Heart right ventricle (tissue), 16 donors: ENCODE measurements around the gene DNHD1. TPM values are rescaled to one million over a fixed set of nuclear protein-coding genes. Genes with fewer than 3 reads are reported as not detected.

Experiments
- ATAC-seq, 8 donors: fragments of 200-7000 bp; cut with Tn5 transposase; one replicate each; pipeline ENCODE4 v1.9.1; 2020; ENCODE audit warnings: mild to moderate bottlenecking in 8 of 8, moderate library complexity in 8 of 8, moderate number of reproducible peaks in 1 of 8
- DNase-seq, 2 donors: peaks; one replicate each; pipeline ENCODE4 v3.0.0-alpha.2; 2020
- H3K27ac ChIP-seq, 10 donors: fragments of 200-600 bp; sonication (generic) in 2 of 10; one replicate each; pipeline versions ENCODE4 v1.5.0 to v1.8.0; 2020 to 2022; ENCODE audit warnings: mild to moderate bottlenecking in 3 of 10
- H3K27me3 ChIP-seq, 7 donors: fragments of 200-600 bp; one replicate each; pipeline ENCODE4 v1.8.0; 2021 to 2022; ENCODE audit warnings: mild to moderate bottlenecking in 2 of 7
- H3K36me3 ChIP-seq, 9 donors: fragments of 200-600 bp; sonication (generic) in 1 of 9; one replicate each; pipeline versions ENCODE4 v1.5.0 to v1.8.0; 2020 to 2022; ENCODE audit warnings: mild to moderate bottlenecking in 2 of 9
- H3K4me1 ChIP-seq, 9 donors: fragments of 200-600 bp; sonication (generic) in 1 of 9; one replicate each; pipeline versions ENCODE4 v1.5.0 to v1.8.0; 2020 to 2022; ENCODE audit warnings: mild to moderate bottlenecking in 4 of 9
- H3K4me3 ChIP-seq, 10 donors: fragments of 200-600 bp; sonication (generic) in 2 of 10; one replicate each; pipeline versions ENCODE4 v1.5.0 to v1.8.0; 2020 to 2022; ENCODE audit warnings: mild to moderate bottlenecking in 7 of 10, moderate library complexity in 2 of 10
- H3K9me3 ChIP-seq, 11 donors: fragments of 200-600 bp in 10 of 11; sonication (generic) in 2 of 11; one replicate each; pipeline versions ENCODE4 v1.5.0 to v1.8.0; 2013 to 2022; ENCODE audit warnings: mild to moderate bottlenecking in 2 of 11, control low read depth in 1 of 11, moderate library complexity in 1 of 11
- WGBS, 2 donors: extraction: QIAGEN DNeasy Blood & Tissue Kit; methylation state at CpG; one replicate each; pipeline ENCODE4 v1.1.7; 2013; ENCODE audit warnings: inconsistent platforms in 1 of 2; 5-methylcytosine and 5-hydroxymethylcytosine counted together
- intact Hi-C, 10 donors: fragments of 100-400 bp; cut with DNase I; formaldehyde crosslinking; loops; one replicate each; pipeline versions ENCODE4 v1.11.1 to v1.14.2; 2022
- polyA plus RNA-seq, 2 donors: library from polyadenylated mRNA; stranded (reverse); fragments of 200-250 nt; gene quantifications; one replicate each; pipeline ENCODE4 v1.2.3, GENCODE V29; 2013
- total RNA-seq, 10 donors: library from RNA; stranded (reverse); fragmentation: NEBNext Ultra II Directional in 3 of 10; extraction: Animal tissue kit (Norgen Biotek cat#: 25700) in 3 of 10; gene quantifications; one replicate each; pipeline versions ENCODE4 v1.2.1 to v1.2.4, GENCODE V29; 2021 to 2023
- TF ChIP-seq, protein P1 (sequence below), 9 donors: fragments of 200-600 bp; sonication (generic) in 2 of 9; IDR thresholded peaks; one replicate each; pipeline versions ENCODE4 v1.5.0 to v1.8.0; 2021 to 2022; ENCODE audit warnings: antibody characterized with exemption in 9 of 9, mild to moderate bottlenecking in 5 of 9, moderate library complexity in 1 of 9
- donor health status: Arrhythmogenic right ventricular cardiomyopathy.
- donor health status: ischemic (EF 13 %, LVEDD 7.1; RV severe dilation, severe dysfunction).
- donor health status: healthy with polysubstance abuse.
- donor health status: DM: no; HTN: yes; CAD: no.
- donor health status: DM: no; HTN: no; CAD: no.
- donor health status: ischemic (EF 25% LVEDD 6.9; RV normal size, moderate dysfunction).
- donor health status: ischemic (EF 25% LVEDD 5.7; RV mildly dilated, moderate dysfunction).
- donor health status: healthy.
- donor health status: DM: yes; HTN: yes; CAD: no.
- donor health status: Ischemic cardiomyopathy.
- donor health status: ischemic (EF 35%, LVEDD 5.7; RV mildly dilated, moderate dysfunction).
- donor health status: nonischemic (EF 11% LVEDD 7.7; RV severe dilation, severe dysfunction).
- donor health status: DM: yes; HTN: yes; CAD: no.
- donor health status: PGD.
- donor health status: ischemic (EF 29% LVEDD 5.4; RV normal size, mild dysfunction).
- donor health status: nonischemic (EF 23%, LVEDD 6.1; RV moderate dilation, normal function).

The DNHD1 gene
- total and polyA plus RNA-seq, 12 donors = 1.7 to 13.8 (median 6.5) TPM

DNA sequence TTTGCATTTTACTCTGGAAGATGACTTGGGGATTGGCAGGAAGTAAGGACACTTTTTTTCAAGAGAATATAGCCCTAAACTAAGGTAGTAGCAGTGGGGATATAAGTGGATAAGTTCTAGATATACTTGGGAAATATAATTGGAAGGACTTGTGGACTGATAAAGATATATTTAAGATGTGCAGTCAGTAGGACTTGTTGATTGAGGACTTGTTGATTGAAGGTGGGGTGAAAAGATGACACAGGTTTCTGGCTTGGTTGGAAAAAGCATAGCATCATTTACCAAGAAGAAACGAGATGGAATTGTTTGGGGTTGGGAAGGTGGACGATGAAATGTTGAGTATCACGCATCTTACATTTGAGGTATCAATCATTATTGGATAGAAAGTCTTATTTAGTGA is 116.4 kb downstream of the DNHD1 start:
- TF ChIP-seq, protein P1, sequence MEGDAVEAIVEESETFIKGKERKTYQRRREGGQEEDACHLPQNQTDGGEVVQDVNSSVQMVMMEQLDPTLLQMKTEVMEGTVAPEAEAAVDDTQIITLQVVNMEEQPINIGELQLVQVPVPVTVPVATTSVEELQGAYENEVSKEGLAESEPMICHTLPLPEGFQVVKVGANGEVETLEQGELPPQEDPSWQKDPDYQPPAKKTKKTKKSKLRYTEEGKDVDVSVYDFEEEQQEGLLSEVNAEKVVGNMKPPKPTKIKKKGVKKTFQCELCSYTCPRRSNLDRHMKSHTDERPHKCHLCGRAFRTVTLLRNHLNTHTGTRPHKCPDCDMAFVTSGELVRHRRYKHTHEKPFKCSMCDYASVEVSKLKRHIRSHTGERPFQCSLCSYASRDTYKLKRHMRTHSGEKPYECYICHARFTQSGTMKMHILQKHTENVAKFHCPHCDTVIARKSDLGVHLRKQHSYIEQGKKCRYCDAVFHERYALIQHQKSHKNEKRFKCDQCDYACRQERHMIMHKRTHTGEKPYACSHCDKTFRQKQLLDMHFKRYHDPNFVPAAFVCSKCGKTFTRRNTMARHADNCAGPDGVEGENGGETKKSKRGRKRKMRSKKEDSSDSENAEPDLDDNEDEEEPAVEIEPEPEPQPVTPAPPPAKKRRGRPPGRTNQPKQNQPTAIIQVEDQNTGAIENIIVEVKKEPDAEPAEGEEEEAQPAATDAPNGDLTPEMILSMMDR (IDR thresholded peaks at IDR 0.05) = no peak
- 95 to 96% methylated on average over 3 of the region's 3 CpGs for WGBS, 2 donors
- Histone ChIP-seq H3K27me3 (no peaks in the 10 kb centered on the region), H3K9me3 (no peaks in the 10 kb centered on the region), H3K4me3 (no peak overlapping the region), H3K4me1 (peaks cover 8 to 64% (median 36%) of the 10 kb centered on the region in 9 donors), H3K27ac (peak overlapping the region in 9 of 10 donors; percentile 94 to 100 (median 98)), H3K36me3 (peaks cover 3 to 71% (median 35%) of the 10 kb centered on the region in 9 donors)
- no peak for ATAC-seq
- DNase-seq = no peak
- intact Hi-C loops = loop anchor here in 4 of 10 donors (2.0 to 10.0 kb wide), 4 partner anchors 39 to 69 kb away; partner anchors contain the start of gene MRPL17 (in 2 of the 4)

GRCh38 chr11:6614446-6614845 is 117.4 kb downstream of the DNHD1 start:
- Histone ChIP-seq H3K27me3 (no peaks in the 10 kb centered on the region), H3K36me3 (peaks cover 2 to 62% (median 26%) of the 10 kb centered on the region in 9 donors), H3K4me3 (no peak overlapping the region), H3K4me1 (peaks cover 10 to 60% (median 41%) of the 10 kb centered on the region in 9 donors), H3K27ac (no peak overlapping the region), H3K9me3 (no peaks in the 10 kb centered on the region)
- DNase-seq (no peak), ATAC-seq (no peak)
- TF ChIP-seq, protein P1 (IDR thresholded peaks at IDR 0.05) = no peak
- 94 to 96% methylated on average over 2 of the region's 2 CpGs for WGBS, 2 donors
- intact Hi-C loops = loop anchor here in 3 of 10 donors (5.0 to 10.0 kb wide), 3 partner anchors 38 to 60 kb away; no protein-coding TSS in a partner anchor

DNA sequence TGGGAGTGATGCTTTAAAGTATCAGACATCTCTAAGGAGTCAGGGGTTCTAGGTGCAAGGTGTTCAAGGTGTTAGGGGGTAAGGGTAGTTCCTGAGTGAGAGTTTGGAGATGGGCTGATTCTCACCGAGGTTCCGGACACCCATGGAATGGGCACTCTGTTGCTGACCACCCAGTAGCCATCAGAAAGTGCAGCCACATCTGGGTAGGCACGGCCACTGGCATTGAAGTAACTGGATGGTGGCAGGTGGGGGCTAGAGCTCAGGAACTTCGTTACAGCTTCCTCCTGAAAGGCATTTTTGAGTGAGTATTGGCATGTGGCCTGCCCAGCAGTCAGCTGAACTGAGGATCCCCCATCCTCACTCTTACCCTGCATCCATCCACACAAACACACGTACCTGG is 118.0 kb downstream of the DNHD1 start:
- Histone ChIP-seq H3K4me1 (peaks cover 10 to 60% (median 46%) of the 10 kb centered on the region in 9 donors), H3K9me3 (no peaks in the 10 kb centered on the region), H3K27ac (no peak overlapping the region), H3K27me3 (no peaks in the 10 kb centered on the region), H3K4me3 (no peak overlapping the region), H3K36me3 (peaks cover 0 to 56% (median 20%) of the 10 kb centered on the region in 9 donors)
- TF ChIP-seq, protein P1 (IDR thresholded peaks at IDR 0.05) = no peak
- 92 to 94% methylated on average over 5 of the region's 5 CpGs for WGBS, 2 donors
- ATAC-seq (no peak), DNase-seq (no peak)
- intact Hi-C loops = loop anchor here in 2 of 10 donors (5.0 to 10.0 kb wide), 2 partner anchors 60 to 67 kb away; partner anchors contain the start of gene MRPL17 (in 1 of the 2)

GRCh38 chr11:6615882-6616585 is 119.0 kb downstream of the DNHD1 start:
- 97 to 98% methylated on average over 9 of the region's 9 CpGs for WGBS, 2 donors
- TF ChIP-seq, protein P1 (IDR thresholded peaks at IDR 0.05) = no peak
- intact Hi-C loops = loop anchor here in 2 of 10 donors (5.0 to 10.0 kb wide), 2 partner anchors 59 to 66 kb away; partner anchors contain the start of gene MRPL17 (in 1 of the 2)
- no peaks in the 10 kb centered on the region for H3K27me3 ChIP-seq
- no peaks in the 10 kb centered on the region for H3K9me3 ChIP-seq
- no peak for ATAC-seq
- no peak overlapping the region for H3K27ac ChIP-seq
- H3K4me1 ChIP-seq = peaks cover 10 to 60% (median 37%) of the 10 kb centered on the region in 9 donors
- no peak overlapping the region for H3K4me3 ChIP-seq
- H3K36me3 ChIP-seq = peaks cover 0 to 46% (median 10%) of the 10 kb centered on the region in 9 donors
- no peak for DNase-seq
